Astrocyte (in vitro differentiated cells and primary cell): Measurements from ENCODE around the gene ZNF516.

ENCODE experiments used
- CTCF ChIP-seq: IDR thresholded peaks from 2 replicates; pipeline ENCODE4 v1.5.1; 2011; ENCODE audit warnings: low read depth, mild to moderate bottlenecking, inconsistent platforms, low read length, moderate library complexity; ENCODE audit not compliant: insufficient read depth
- EZH2 ChIP-seq: IDR thresholded peaks from 2 replicates; pipeline ENCODE4 v1.6.1; 2012; ENCODE audit warnings: mild to moderate bottlenecking, low read length, inconsistent platforms; ENCODE audit not compliant: insufficient read depth

- TF ChIP-seq CTCF (no peak), EZH2 (no peak)
These were observed 181.0 kb downstream of the ZNF516 start for GRCh38 chr18:76314015-76314414.
